Measurements from ENCODE around the gene SDC3.

The SDC3 gene

DNA sequence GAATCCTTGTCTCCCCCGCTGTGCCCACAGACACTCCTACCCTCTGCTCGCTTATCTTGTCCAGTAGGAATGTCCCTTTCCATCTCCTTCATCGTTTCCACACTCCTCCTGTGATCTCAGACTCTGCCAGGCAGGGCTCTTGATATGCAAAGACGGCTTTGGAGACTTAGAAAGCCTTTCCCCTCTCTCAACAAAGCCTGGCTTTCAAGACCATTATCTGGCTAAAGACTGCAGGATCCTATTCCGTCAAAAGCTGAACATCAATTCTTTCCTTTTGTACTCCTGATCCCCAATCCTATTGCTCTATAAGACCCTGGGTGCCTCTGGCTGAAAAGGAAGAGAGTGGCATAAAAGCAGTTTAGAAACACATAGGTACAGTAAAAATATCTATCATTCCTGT is 63.9 kb downstream of the SDC3 start:
- no peak for DNase-seq (ENCODE audit: low read depth)
- TF ChIP-seq, protein P1, sequence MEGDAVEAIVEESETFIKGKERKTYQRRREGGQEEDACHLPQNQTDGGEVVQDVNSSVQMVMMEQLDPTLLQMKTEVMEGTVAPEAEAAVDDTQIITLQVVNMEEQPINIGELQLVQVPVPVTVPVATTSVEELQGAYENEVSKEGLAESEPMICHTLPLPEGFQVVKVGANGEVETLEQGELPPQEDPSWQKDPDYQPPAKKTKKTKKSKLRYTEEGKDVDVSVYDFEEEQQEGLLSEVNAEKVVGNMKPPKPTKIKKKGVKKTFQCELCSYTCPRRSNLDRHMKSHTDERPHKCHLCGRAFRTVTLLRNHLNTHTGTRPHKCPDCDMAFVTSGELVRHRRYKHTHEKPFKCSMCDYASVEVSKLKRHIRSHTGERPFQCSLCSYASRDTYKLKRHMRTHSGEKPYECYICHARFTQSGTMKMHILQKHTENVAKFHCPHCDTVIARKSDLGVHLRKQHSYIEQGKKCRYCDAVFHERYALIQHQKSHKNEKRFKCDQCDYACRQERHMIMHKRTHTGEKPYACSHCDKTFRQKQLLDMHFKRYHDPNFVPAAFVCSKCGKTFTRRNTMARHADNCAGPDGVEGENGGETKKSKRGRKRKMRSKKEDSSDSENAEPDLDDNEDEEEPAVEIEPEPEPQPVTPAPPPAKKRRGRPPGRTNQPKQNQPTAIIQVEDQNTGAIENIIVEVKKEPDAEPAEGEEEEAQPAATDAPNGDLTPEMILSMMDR (IDR thresholded peaks at IDR 0.05; ENCODE audit: low read depth, low read length, missing control alignments): no peak
- in situ Hi-C loops (cut with HindIII; ENCODE audit: low sequenced_read_pairs): no loop called here
- H3K4me3 ChIP-seq (ENCODE audit: low read depth, low read length): no peak overlapping the region

DNA sequence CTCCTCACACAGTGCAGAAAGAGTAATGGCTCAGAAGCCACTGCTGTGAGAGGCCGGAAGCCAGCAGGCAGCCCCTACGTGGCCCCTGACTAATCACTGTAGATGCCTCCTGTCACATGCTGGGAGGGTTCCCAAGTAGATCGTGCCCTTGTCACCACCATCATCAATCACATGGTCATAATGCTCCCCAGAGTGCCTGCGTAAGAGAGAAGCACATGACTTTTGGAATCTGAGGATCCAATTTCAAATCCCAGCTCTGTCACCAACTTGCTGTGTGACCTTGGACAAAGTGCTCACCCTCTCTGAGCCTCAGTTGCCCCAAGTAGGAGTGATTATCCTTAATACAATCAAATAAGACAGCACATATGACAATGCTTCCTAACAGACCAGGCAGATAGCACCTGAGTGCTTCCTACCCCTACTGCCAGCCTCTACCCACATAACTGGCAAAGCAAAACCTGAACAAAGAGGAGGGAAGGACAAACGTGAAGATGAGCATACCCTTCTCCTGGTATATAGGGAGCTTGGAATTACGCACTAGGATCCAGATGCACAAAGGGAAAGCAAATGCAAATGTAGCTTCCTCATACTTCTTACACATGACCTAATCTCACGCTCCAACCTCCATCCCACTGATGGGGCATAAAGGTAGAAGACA is 65.7 kb downstream of the SDC3 start:
- no peak for DNase-seq (ENCODE audit: low read depth)
- in situ Hi-C loops (cut with HindIII; ENCODE audit: low sequenced_read_pairs): no loop called here
- no peak overlapping the region for H3K4me3 ChIP-seq (ENCODE audit: low read depth, low read length)
- TF ChIP-seq, protein P1 (IDR thresholded peaks at IDR 0.05; ENCODE audit: low read depth, low read length, missing control alignments): no peak

DNA sequence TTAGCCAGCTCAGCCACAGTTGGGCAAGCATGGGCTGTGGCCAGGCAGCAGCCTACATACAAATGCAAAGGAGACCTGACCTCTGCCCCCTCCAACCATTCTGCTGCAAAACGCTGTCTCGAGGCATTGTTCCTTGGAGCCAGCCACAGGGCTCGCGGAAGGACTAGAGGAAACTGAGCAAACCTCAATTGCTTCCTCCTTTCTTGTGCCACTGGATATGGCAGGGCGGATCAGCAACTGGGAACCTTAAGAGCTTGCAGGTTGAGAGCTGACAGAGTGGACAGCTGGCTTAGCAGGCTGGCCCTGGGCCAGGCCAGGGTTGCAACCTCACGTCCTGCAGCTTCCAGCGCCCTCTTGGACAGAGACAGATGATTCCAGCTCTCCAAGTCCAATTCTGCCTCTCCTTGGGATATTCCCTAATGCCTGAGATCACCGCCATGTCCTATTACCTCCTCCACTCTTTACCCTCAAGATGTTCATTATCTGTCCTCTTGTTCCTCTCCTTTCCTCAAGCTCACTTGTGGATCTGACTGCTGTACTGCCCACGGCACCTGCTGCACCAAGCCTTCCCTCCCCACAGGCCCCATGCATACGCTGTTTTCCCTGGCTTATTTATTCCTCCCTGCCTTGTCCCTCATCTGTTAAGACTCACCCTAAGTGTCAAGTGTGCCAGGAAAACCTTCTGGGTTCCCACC is 67.5 kb downstream of the SDC3 start:
- no peak for DNase-seq (ENCODE audit: low read depth)
- no peak overlapping the region for H3K4me3 ChIP-seq (ENCODE audit: low read depth, low read length)
- TF ChIP-seq, protein P1 (IDR thresholded peaks at IDR 0.05; ENCODE audit: low read depth, low read length, missing control alignments): no peak
- in situ Hi-C loops (cut with HindIII; ENCODE audit: low sequenced_read_pairs): no loop called here

DNA sequence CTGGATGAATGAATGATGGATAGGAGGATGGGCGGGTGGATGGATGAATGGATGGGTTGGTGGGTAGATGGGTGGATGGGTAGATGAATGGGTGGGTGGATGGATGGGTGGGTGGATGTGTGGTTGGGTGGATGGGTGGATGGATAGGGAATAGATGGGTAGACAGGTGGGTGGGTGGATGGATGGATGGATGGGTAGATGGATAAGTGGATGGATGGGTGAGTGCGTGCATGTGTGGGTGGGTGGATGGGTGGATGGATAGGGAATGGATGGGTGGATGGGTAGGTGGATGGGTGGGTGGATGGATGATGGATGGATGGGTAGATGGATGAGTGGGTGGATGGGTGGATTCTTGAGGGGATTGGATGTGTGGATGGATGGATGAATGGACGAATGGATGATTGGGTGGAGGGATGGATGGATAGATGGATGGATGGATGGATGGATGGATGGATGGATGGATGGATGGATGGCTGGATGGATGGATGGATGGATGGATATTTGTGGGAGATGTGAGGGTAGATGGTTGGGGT is 68.7 kb downstream of the SDC3 start:
- no peak overlapping the region for H3K4me3 ChIP-seq (ENCODE audit: low read depth, low read length)
- TF ChIP-seq, protein P1 (IDR thresholded peaks at IDR 0.05; ENCODE audit: low read depth, low read length, missing control alignments): no peak
- DNase-seq (ENCODE audit: low read depth): no peak
- in situ Hi-C loops (cut with HindIII; ENCODE audit: low sequenced_read_pairs): no loop called here

DNA sequence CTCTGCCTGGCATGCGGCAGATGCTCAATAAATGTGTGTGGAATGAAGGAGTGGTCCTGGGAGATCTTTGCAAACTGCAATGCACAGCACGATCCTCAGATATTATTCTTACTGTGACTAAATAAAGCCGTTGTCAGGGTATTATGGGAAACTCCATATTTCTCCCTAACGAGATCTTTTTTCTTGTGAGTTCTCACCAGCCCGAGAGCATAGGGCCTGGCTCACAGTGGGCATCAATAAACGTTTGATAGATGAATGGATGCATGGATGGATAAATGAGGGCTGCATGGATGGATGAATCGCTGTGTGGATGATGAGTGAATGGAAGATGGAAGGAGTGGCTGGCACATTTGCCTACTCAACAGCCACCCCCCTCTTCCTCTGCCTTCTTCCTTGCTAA is 69.6 kb downstream of the SDC3 start:
- TF ChIP-seq, protein P1 (IDR thresholded peaks at IDR 0.05; ENCODE audit: low read depth, low read length, missing control alignments): no peak
- in situ Hi-C loops (cut with HindIII; ENCODE audit: low sequenced_read_pairs): no loop called here
- no peak for DNase-seq (ENCODE audit: low read depth)
- no peak overlapping the region for H3K4me3 ChIP-seq (ENCODE audit: low read depth, low read length)

DNA sequence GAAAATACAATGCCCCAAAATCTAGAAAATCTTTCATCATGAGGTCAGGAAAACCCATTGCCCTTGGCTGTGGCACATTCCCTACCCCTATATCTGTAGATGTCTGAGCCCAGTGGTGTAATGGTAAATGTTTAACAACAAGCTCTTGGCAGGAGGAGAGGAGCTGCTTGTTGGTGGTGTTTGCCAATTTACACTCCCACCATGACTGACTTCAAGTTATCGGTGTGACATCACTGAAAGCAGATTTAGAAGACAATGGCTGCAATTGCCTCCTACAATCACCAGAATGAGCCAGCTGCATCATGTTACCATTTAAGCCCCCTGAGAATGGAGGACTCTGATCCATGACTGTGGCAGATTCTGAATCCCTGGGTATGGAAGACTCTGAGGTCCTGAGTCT is 70.9 kb downstream of the SDC3 start:
- in situ Hi-C loops (cut with HindIII; ENCODE audit: low sequenced_read_pairs): no loop called here
- no peak overlapping the region for H3K4me3 ChIP-seq (ENCODE audit: low read depth, low read length)
- DNase-seq (ENCODE audit: low read depth): no peak
- TF ChIP-seq, protein P1 (IDR thresholded peaks at IDR 0.05; ENCODE audit: low read depth, low read length, missing control alignments): no peak
